WTC11 (cell line): ENCODE measurements around the gene AGR3. TPM values are rescaled to one million over a fixed set of nuclear protein-coding genes. Genes with fewer than 3 reads are reported as not detected.

Source experiments
- ATAC-seq: fragments of 200-7000 bp; cut with Tn5 transposase; 2 replicates; pipeline ENCODE4 v1.10.0; 2021; ENCODE audit warnings: mild to moderate bottlenecking, moderate library complexity
- CTCF ChIA-PET: fragments of 300-600 bp; sonication (Branson Sonifier 250); formaldehyde crosslinking; loops from one replicate; lab custom pipeline; 2021; ENCODE audit warnings: antibody characterized with exemption; lab: Charles Lee
- POLR2A ChIA-PET: fragments of 350-600 bp; sonication (Branson Sonifier 250); formaldehyde crosslinking; loops from one replicate; lab custom pipeline; 2021; ENCODE audit warnings: antibody characterized with exemption; lab: Charles Lee
- DNase-seq: peaks from one replicate; pipeline ENCODE4 v3.0.0; 2021; ENCODE audit warnings: low spot score
- H3K27ac Mint-ChIP-seq: 2 replicates; pipeline ENCODE4 v1.8.0; 2021; ENCODE audit warnings: mixed read lengths
- H3K27me3 Mint-ChIP-seq: 2 replicates; pipeline ENCODE4 v1.8.0; 2021; ENCODE audit warnings: low read depth, mild to moderate bottlenecking, moderate library complexity, mixed read lengths
- H3K36me3 Mint-ChIP-seq: 2 replicates; pipeline ENCODE4 v1.8.0; 2021; ENCODE audit warnings: mixed read lengths
- H3K4me1 Mint-ChIP-seq: 2 replicates; pipeline ENCODE4 v1.8.0; 2022; ENCODE audit warnings: mixed read lengths
- H3K4me3 Mint-ChIP-seq: 2 replicates; pipeline ENCODE4 v1.8.0; 2021; ENCODE audit warnings: mild to moderate bottlenecking, moderate library complexity, mixed read lengths
- H3K9me3 Mint-ChIP-seq: 2 replicates; pipeline ENCODE4 v1.8.0; 2021; ENCODE audit warnings: mixed read lengths
- ARID4B ChIP-seq: sonication (generic); formaldehyde crosslinking; IDR thresholded peaks from 2 replicates; pipeline ENCODE4 v1.8.0; 2023; ENCODE audit warnings: missing genetic modification reagents, mild to moderate bottlenecking, borderline replicate concordance
- CDX4 ChIP-seq: fragments of 250-450 bp; sonication (Bioruptor Pico); IDR thresholded peaks from 2 replicates; pipeline ENCODE4 v1.9.0; 2021; ENCODE audit warnings: moderate library complexity, mild to moderate bottlenecking, inconsistent platforms, borderline replicate concordance
- E2F5 ChIP-seq: sonication (generic); formaldehyde crosslinking; IDR thresholded peaks from 2 replicates; pipeline ENCODE4 v1.8.1; 2022; ENCODE audit warnings: mild to moderate bottlenecking, moderate library complexity, missing genetic modification reagents
- ESRRA ChIP-seq: sonication (generic); formaldehyde crosslinking; IDR thresholded peaks from 2 replicates; pipeline ENCODE4 v1.8.1; 2022; ENCODE audit warnings: mild to moderate bottlenecking, missing genetic modification reagents, borderline replicate concordance
- FOXJ3 ChIP-seq: sonication (generic); formaldehyde crosslinking; IDR thresholded peaks from 2 replicates; pipeline ENCODE4 v1.9.0; 2021; ENCODE audit warnings: missing genetic modification reagents, mild to moderate bottlenecking, borderline replicate concordance
- GABPB1 ChIP-seq: sonication (generic); formaldehyde crosslinking; IDR thresholded peaks from 2 replicates; pipeline ENCODE4 v1.8.1; 2023; ENCODE audit warnings: mild to moderate bottlenecking, missing genetic modification reagents
- IRF1 ChIP-seq: sonication (generic); formaldehyde crosslinking; IDR thresholded peaks from 2 replicates; pipeline ENCODE4 v1.8.0; 2023; ENCODE audit warnings: missing genetic modification reagents
- JAZF1 ChIP-seq: fragments of 250-450 bp; sonication (Bioruptor Pico); IDR thresholded peaks from 2 replicates; pipeline ENCODE4 v1.9.0; 2021; ENCODE audit warnings: moderate library complexity, mild to moderate bottlenecking, inconsistent platforms
- RELA ChIP-seq: sonication (generic); formaldehyde crosslinking; IDR thresholded peaks from 2 replicates; pipeline ENCODE4 v1.8.1; 2022; ENCODE audit warnings: missing genetic modification reagents, mild to moderate bottlenecking, borderline replicate concordance
- SP1 ChIP-seq: sonication (generic); formaldehyde crosslinking; conservative IDR thresholded peaks from 2 replicates; pipeline ENCODE4 v1.8.1; 2022; ENCODE audit warnings: missing genetic modification reagents
- ZNF138 ChIP-seq: sonication (generic); formaldehyde crosslinking; conservative IDR thresholded peaks from 2 replicates; pipeline ENCODE4 v1.8.1; 2022; ENCODE audit warnings: mild to moderate bottlenecking, moderate library complexity, missing genetic modification reagents
- ZNF219 ChIP-seq: sonication (generic); formaldehyde crosslinking; IDR thresholded peaks from 2 replicates; pipeline ENCODE4 v1.8.0; 2023; ENCODE audit warnings: missing genetic modification reagents, mild to moderate bottlenecking, borderline replicate concordance
- ZNF396 ChIP-seq: fragments of 250-450 bp; sonication (Bioruptor Pico); IDR thresholded peaks from 2 replicates; pipeline ENCODE4 v1.8.0; 2021; ENCODE audit warnings: mild to moderate bottlenecking, moderate library complexity, borderline replicate concordance
- ZNF423 ChIP-seq: fragments of 250-450 bp; sonication (Bioruptor Pico); IDR thresholded peaks from 2 replicates; pipeline ENCODE4 v2.1.2; 2022; ENCODE audit warnings: mild to moderate bottlenecking, moderate library complexity
- total RNA-seq: library from RNA; stranded (reverse); gene quantifications from 3 replicates; pipeline ENCODE4 v1.2.3, GENCODE V29; 2021

The AGR3 gene
- total RNA-seq, 1 experiment from 2014 or later, result not detected

- TF ChIP-seq ZNF396 (CRISPR knock-in tag) (no peak), IRF1 (CRISPR knock-in tag) (no peak)
Observed at GRCh38 chr7:16841681-16842080, 40.1 kb downstream of the AGR3 start (continued).

- no peak for TF ChIP-seq JAZF1
- no peak for TF ChIP-seq CDX4 (CRISPR knock-in tag)
- no peak for TF ChIP-seq ESRRA (CRISPR knock-in tag)
- TF ChIP-seq ZNF423 (CRISPR knock-in tag), result no peak
- TF ChIP-seq ARID4B (CRISPR knock-in tag), result no peak
- TF ChIP-seq SP1 (CRISPR knock-in tag), result no peak
- no peak for TF ChIP-seq FOXJ3 (CRISPR knock-in tag)
- Mint-ChIP-seq H3K4me3 (no peak overlapping the region), H3K4me1 (0 out of 2 replicates have a peak, but pooled peaks cover 4% of the 10 kb centered on the region), H3K27me3 (no peaks in the 10 kb centered on the region), H3K9me3 (no peaks in the 10 kb centered on the region), H3K36me3 (no peaks in the 10 kb centered on the region), H3K27ac (no peak overlapping the region)
- DNase-seq, result no peak
- ChIA-PET POLR2A (no interaction called here), CTCF (no interaction called here)
- ATAC-seq, result peak; percentile 77
Observed at GRCh38 chr7:16840094-16840493, 41.7 kb downstream of the AGR3 start.

- H3K36me3 Mint-ChIP-seq, result no peaks in the 10 kb centered on the region
- H3K4me3 Mint-ChIP-seq, result no peak overlapping the region
- no peak overlapping the region for H3K27ac Mint-ChIP-seq
- DNase-seq (no peak), ATAC-seq (no peak)
- H3K9me3 Mint-ChIP-seq, result no peaks in the 10 kb centered on the region
- POLR2A ChIA-PET, result no interaction called here
- TF ChIP-seq ESRRA (CRISPR knock-in tag) (no peak), ZNF138 (CRISPR knock-in tag) (no peak), ARID4B (CRISPR knock-in tag) (no peak), RELA (no peak), ZNF219 (CRISPR knock-in tag) (no peak), GABPB1 (no peak), E2F5 (CRISPR knock-in tag) (no peak)
- H3K27me3 Mint-ChIP-seq, result no peaks in the 10 kb centered on the region
- H3K4me1 Mint-ChIP-seq, result 0 out of 2 replicates have a peak, but pooled peaks cover 4% of the 10 kb centered on the region
- CTCF ChIA-PET, result no interaction called here
Observed at GRCh38 chr7:16839646-16840045, 42.1 kb downstream of the AGR3 start.
